DLD1 (cell line): Measurements from ENCODE around the gene COL25A1.

ENCODE experiments used
- in situ Hi-C: cut with HindIII; loops from 2 replicates; pipeline ENCODE4 v1.10.0; 2017; ENCODE audit warnings: low sequenced_read_pairs

The COL25A1 gene

DNA sequence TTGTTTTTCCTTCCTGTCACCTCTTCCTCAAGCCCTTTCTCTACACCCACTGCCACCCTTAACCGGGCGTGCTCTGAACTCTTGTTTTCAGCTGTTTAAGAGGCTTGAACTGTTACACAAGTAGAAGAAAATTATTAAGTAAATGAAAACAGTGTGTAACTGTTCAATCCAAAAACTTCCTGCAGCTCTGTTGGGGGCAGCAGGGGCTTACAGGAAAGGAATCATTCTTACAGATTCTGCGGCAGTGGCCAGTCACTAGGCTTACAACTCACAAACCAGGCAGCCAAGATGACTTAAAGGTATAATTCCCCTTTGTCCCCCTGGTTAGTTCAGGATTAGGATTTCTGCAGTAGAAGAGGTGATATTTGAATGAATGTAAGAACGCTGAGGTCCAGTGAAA is 469.4 kb downstream of the COL25A1 start:
- in situ Hi-C loops = no loop called here

DNA sequence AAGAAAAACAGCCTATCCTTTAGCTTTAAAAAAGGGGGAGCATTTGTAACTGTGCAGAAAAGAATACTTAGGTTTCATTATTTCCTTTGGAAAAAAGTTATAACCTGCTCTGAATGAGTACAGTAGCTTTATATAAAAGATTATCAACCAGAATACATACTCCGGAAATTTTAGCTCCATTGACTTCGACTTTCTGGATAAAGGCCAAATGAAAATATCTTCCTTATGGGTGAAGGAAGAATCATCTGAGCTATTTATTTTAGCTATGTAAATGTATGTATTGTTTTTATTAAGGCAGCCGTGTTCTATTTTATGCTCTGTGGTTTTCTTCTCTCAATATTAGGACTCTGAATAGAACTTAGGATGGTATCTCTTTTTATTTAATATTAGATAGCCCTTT is 470.6 kb downstream of the COL25A1 start:
- in situ Hi-C loops = no loop called here

DNA sequence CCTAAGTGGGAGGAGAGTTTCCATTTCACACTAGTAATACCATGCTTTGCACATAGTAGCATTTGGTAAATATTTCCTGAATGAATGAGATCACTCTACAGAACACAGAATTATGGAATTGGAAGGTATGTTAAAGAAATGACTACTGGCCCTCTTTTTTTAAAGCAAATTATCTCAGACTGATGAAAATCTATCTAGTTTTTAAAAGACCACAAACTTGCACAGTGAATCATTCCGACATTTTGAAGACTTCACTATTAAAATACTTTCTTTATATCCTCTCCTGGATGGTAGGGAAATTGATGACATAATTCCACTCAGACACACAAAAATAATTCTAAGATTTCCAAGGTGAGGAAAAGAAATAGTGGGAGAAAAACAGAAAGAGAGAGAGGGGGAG is 471.2 kb downstream of the COL25A1 start:
- in situ Hi-C loops = no loop called here

- in situ Hi-C loops = no loop called here
Observed at GRCh38 chr4:108830509-108831244, 471.8 kb downstream of the COL25A1 start.

DNA sequence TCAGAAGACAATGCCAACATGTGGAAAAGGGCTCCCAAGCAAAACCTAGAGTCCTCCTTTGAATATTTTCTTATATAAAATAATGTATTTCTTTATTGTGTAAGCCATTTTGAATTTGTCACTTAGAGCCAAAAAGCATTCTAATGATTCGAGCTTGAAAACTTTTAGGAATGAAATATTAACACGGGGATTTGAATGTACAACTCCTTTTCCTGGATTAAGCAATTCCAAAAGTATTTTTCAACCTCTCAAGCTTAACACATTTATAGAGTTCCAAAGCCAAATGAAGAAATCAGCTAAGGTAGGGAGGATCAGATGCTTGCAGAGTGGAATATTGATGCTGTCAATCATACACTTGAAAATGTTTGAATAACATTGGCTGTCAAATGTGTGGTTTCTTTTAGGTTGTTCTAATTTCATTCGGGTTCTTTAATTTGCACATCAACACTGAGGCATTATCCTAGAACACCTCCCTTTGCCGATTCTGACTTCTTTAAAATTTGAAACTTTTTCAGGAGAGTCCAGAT is 472.4 kb downstream of the COL25A1 start:
- in situ Hi-C loops = no loop called here

DNA sequence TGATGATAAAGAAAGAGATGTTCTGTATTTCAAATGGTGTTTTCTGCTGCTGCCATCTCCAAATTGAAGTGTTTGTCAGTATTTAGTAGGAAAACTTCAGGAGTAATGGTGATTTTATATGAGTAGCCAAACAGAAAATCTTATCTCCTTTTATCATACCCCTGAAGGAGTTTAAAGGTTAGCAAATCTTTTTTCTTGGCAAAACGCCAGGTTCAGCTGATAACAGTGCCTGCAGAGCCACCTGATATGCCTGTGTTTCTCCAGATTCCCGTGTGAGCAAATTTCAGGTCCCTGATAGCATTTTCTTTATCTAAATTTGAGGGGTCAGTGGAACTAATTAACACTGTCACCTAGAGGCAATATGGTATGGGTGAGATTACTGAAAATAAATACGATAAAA is 473.8 kb downstream of the COL25A1 start:
- in situ Hi-C loops = no loop called here

- in situ Hi-C loops = no loop called here
Observed at GRCh38 chr4:108825737-108826136, 476.7 kb downstream of the COL25A1 start.

DNA sequence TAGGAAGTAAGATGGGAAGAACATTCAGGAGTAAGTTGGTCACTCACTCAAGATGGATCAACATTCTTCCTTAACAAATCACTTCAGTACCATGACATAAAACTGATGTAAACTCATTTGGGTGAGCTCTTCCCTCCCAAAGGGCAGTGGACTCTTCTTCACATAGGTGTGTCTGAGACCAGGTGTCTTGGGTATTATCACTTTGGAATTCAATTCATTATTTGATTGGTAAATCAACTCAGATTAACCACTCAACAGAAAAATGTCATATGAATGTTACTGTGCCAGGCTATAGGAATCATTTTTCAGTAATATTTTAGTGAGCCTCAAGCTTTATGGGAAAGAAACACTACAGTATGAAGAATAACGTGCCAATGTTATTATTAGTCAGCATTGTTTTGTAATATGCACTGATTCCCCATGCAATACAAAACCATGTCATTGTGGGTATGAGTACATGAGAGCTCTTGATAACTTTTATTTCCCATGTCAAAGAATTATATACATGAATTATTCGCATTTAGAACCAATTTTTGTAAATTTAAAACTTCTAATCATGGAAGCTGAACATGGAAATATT is 481.0 kb downstream of the COL25A1 start:
- in situ Hi-C loops = no loop called here

DNA sequence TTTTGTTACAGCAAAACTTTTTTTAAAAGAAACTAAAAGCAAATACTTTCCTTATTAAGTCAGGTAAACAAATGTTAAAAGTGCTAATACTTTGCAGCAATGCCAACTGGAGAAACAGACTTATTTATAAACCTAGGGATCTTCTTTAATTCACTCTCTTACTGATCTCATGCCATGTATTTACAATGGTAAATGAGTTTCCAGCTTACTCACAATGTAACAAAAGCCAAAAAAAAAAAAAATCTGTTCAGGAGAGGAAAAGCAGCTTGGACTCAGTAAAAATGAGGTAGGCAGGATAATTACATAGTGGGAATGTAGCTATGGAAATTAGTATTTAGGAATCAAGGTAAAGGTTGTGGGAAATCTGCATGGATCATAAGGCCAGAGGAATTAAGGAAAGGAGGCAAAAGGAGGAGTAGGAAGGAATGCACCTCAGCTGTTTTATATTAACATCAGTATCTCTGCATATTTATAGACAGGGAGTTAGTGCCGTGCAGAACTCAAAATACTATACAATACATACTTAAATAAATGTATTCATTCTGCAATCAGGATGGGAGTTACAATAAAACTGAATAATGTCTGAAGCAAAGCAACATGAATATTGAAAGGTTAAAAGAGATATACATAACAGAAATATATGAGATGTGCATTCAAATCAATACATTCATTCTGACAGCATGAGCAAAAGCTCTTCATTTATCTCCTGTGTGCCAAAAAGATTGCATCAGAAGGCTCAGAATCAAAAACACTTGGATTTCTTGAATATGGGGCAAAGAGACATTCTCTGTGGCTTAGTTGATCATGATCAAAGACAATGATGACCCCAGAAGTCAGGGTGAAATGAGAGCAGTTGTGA is 481.7 kb downstream of the COL25A1 start:
- in situ Hi-C loops = no loop called here

DNA sequence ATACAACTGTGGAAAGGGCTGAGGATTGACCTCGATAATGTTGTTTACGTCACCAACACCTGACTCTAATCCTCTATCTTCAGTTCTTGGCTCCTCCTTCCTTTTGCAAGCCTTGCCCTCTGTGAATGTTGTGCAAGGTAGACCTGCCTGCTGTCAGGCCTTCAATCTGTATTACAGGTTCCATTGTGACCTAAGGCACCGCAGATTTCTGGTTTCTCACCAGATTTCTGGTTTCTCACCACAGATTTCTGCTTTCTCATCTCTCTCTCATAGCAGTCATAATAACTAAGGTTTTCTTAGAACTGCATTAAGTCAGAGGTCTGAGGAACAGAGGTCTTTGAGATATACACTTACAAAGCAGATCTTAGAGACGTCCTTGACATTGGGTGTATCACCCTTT is 488.1 kb downstream of the COL25A1 start:
- in situ Hi-C loops = no loop called here

DNA sequence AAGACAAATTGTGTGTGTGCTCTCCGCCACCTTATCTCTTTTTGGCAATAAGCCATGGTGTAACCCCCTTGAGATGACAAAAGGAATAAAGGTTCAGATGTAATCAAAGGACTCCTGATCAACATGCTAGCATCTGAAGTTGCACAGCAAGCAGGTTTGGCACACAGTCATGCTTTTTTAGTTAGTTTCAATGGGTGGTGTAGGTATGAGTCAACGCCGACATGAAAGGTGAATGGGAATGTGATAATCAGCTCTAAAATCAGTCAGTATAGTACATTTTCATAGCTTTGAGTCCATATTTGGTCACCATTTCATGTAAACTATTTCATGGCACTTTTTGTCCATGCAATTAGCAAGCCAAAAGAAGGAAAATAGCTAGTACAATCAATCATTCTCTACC is 489.2 kb downstream of the COL25A1 start:
- in situ Hi-C loops = no loop called here

DNA sequence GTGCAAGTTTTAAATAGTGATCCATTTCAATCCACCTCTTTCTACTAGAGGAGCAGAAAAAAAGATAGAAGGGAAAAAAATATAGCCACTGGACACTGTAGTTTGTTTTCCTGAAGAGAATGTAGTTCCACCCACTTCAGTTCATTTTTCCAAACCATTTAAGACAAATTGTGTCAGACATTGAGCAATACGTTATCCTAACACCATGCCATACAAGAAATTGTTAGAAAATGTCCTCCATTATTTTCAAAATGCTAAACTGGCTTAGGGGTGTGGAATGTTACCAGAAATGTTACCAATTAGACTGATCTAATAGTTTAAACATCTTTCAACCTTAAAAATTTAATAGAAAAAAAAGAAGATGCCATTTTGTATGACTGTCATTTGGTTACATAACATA is 491.0 kb downstream of the COL25A1 start:
- in situ Hi-C loops = no loop called here

DNA sequence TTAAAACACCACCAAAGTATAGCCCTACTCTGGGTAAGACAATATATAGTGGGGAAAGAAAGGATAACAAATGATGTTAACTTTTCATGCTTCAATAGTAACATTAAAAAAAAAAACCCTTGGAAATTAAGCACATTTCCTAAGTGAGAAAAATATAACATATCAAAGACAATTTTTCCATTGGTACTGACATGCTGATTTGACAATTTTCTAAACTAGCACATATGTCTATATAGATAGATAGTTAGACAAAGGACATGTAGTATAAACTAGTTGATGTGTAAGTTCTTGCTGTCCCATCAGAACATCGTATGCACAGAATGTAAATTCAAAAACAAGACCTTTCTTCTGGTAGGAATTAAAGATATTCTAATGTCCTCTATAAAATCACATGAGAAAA is 492.4 kb downstream of the COL25A1 start:
- in situ Hi-C loops = no loop called here

DNA sequence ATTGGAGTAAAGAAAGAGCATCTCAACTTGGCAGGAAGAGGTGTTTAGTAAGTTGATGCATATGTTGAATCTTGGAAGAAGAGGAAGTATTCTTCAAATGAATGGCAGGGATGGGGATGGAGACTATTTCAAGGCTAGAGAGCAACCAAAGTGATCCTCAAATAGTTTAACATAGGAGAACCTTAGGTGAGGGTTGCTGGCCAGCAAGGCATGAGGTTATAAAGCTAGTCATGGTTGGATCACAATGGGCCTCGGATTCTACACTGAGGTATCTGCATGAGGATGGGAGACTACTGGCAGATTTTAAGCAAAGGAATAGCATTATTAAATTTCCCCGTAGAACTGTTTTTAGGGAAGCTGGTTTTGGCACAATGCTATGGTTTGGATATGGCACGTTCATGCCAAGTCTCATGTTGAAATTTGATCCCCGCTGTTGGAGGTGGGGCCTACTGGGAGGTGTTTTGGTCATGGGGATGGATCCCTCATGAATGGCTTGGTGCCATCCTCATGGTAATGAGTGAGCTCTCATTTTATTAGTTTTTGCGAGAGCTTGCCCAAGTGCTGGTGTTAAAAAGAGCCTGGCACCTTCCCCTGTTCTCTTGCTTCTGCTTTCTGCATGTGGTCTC is 497.7 kb downstream of the COL25A1 start:
- in situ Hi-C loops = no loop called here

DNA sequence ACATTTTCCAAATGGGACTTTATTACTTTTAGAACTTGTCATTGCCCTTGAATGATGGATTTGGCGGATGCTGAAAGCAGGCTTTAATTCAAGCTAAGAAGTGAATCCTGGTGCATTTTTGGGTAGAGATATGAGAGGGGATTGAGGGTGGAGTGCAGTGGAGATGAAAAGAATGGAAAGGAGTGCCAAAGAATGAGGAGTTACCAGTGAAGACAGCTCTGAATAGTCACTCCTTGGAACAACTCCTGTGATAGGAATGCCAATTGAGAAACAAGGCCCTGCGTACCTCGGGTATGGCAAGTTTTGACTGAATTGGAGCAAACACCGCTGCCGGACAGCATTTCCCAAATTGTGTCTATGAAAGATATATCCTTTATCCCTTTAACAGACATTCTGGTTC is 503.2 kb downstream of the COL25A1 start:
- in situ Hi-C loops = no loop called here

- in situ Hi-C loops = no loop called here
Observed at GRCh38 chr4:108796173-108796572, 506.3 kb downstream of the COL25A1 start.

- in situ Hi-C loops = no loop called here
Observed at GRCh38 chr4:108795733-108796132, 506.7 kb downstream of the COL25A1 start.

- in situ Hi-C loops = no loop called here
Observed at GRCh38 chr4:108794136-108794535, 508.3 kb downstream of the COL25A1 start.

DNA sequence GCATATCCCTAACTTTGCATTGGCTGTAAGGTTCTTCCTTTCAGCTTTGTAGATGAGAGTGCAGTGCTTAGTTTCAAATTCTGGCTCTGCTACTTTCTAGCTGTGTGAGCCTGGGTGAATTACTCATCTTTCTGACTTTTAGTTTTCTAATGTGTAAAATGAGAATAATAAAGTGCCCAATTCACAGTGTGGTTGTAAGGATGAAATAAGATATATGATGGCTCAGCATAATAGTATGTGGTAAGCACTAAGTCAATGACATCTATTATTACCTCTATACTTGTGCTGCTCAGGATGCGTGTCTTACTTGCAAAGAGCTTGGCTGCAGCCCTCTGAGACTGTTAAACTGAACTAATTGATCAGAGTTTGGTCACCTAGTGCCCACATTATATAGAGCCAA is 509.0 kb downstream of the COL25A1 start:
- in situ Hi-C loops = no loop called here

- in situ Hi-C loops = no loop called here
Observed at GRCh38 chr4:108788731-108789130, 513.7 kb downstream of the COL25A1 start.

- in situ Hi-C loops = no loop called here
Observed at GRCh38 chr4:108787724-108788123, 514.7 kb downstream of the COL25A1 start.
